Subcutaneous adipose tissue (tissue), 4 donors: Measurements from ENCODE around the gene ZNF536. TPM values are rescaled to one million over a fixed set of nuclear protein-coding genes. Genes with fewer than 3 reads are reported as not detected.

Experiments used
- total RNA-seq, 4 donors: library from RNA; depleted of rRNA; stranded (reverse); fragments of >200 nt; gene quantifications; one replicate each; pipeline ENCODE4 v1.1.0, GENCODE V29; 2016
- TF ChIP-seq, protein P1 (sequence below): fragments of 450-650 bp; IDR thresholded peaks from one replicate; pipeline ENCODE4 v1.5.1; 2016; ENCODE audit warnings: low read depth, mild to moderate bottlenecking, control low read depth, antibody characterized with exemption, moderate library complexity

Gene ZNF536
- total RNA-seq, 4 donors from 2014 or later: under 0.01 to 0.17 TPM; not detected in 2

DNA sequence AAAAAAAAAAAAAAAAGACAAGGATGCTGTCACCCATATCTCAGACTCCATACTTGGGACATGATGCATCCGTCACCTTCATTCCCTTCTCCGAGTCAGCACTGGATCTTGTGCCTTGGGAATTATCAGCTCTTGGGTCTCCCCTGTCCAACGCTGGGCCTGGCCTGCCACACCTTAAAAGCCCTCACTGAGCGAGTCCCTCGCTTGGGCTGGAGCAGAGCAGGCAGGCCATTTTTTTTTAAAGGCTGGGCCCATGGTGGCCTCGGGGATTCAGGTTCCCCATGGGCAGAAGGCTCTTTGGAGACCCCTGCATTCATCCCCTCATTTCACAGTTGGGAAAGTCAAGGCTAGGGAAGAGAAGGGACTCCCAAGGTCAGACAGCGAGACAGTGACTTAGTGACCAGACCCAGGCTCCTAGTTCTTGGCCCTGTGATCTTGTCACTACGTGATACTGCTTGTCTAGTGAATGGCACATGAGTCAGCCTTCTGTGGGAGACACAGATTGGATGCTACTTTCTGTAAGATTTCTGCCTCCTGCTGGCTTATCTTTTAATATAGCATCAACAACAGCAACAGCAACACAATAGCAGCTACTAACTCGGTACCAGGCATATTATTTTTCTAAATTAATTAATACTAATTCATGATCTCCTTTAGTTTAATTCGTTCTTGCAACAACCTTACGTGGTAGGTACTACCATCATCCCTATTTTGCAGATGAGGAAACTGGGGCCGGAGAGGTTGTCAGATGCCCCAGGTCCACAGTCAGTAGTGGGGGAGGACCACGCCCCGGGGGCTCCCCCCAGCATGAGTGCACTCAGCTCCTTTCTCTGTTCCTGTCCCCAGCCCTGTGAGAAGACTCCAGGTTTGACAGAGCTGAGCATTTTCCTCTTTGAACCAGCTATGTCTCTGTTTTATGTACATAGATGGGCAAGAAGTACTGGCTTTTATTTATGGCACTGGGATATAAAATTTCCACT, 27.4 kb upstream of the ZNF536 start:
- TF ChIP-seq, protein P1, sequence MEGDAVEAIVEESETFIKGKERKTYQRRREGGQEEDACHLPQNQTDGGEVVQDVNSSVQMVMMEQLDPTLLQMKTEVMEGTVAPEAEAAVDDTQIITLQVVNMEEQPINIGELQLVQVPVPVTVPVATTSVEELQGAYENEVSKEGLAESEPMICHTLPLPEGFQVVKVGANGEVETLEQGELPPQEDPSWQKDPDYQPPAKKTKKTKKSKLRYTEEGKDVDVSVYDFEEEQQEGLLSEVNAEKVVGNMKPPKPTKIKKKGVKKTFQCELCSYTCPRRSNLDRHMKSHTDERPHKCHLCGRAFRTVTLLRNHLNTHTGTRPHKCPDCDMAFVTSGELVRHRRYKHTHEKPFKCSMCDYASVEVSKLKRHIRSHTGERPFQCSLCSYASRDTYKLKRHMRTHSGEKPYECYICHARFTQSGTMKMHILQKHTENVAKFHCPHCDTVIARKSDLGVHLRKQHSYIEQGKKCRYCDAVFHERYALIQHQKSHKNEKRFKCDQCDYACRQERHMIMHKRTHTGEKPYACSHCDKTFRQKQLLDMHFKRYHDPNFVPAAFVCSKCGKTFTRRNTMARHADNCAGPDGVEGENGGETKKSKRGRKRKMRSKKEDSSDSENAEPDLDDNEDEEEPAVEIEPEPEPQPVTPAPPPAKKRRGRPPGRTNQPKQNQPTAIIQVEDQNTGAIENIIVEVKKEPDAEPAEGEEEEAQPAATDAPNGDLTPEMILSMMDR: no peak

GRCh38 chr19:30345686-30346085, 26.5 kb upstream of the ZNF536 start:
- TF ChIP-seq, protein P1: no peak

DNA sequence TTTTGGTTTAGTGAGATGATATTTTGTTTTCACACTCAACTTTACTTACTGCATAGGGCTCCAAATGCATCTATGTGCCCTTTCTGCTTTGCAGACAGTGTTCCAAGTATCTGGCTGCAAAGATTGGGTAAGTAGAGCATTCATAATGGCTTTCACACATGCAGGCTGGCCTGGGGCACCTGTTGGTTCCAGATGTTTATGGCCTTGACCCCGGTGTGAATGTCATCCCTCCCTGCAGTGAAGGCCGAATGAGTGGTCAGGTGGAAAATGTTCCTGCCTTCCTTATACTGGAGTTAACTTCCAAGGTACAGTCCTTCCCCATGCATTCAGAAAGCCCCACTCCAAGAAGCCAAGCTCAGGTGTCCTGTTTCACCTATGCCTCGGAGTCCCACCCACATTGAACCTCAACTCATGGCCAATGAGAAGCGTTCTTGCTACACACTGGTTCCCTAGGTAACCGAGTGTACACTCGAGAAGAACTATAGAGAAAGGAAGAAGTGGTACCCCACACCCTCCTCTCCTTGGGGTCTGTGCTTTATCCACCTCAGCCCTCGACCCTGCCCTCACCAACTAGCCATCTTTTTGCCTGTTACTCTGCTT, 23.0 kb upstream of the ZNF536 start:
- TF ChIP-seq, protein P1: no peak

DNA sequence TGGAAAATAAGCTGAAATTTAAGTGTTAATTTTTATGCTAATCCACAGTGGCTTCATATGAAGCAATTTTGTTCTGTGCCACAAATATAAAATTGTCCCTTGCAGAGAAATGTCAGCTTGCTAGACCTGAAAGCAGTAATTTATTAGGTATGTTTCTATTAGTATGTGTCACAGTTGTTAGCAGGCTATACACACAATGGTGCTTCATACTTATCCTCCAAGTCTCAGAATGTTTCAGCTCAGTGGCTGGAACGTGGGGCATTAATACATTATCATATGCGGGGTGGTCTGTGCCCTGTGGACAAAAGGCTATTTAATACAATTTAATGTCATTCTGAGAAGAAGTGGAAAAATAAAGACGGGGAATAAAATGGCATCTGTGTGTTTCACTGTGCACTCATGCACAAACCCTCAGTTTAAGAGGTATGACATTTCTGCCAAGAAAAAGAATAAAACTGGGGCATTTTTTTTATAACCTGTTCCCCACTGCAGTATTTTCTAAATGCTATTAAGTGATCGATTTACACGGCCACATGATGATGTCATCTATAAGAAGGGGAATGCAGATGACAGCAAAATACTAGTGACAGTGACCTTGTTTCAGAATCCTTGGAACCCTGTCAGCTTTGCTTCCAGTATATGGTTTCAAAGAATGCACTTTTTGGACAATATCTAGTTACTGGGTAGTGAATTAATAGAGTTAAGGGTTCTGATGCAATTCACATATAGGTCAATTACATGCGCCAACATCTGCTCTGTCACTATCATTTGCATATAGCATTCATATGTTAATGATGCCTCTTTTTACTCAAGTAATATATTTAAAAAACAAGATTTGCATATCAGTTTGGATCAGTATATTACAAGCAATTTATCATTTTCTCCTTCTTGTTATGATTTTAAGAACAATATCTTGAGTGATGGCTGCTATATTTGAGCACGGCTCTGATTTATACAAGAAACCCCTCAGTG, 21.2 kb upstream of the ZNF536 start:
- TF ChIP-seq, protein P1: no peak

GRCh38 chr19:30351774-30352173, 20.4 kb upstream of the ZNF536 start:
- TF ChIP-seq, protein P1: no peak

- TF ChIP-seq, protein P1: no peak
Observed at GRCh38 chr19:30353394-30353945, 18.7 kb upstream of the ZNF536 start.
